ENCODE results near the gene NCF2.

GRCh38 chr1:183620311-183620710 is 30.1 kb upstream of the NCF2 start:
- TF ChIP-seq POLR2A (IDR thresholded peaks at IDR 0.05; ENCODE audit: low read depth, low read length): no peak
- TF ChIP-seq POLR2AphosphoS5 (IDR thresholded peaks at IDR 0.05; ENCODE audit: low read depth, low read length): no peak
